Osteoblast (primary cell): ENCODE measurements around the gene B3GALT5. TPM values are rescaled to one million over a fixed set of nuclear protein-coding genes. Genes with fewer than 3 reads are reported as not detected.
A peak's percentile ranks its signal among the peaks of the same experiment; 100 is the strongest.

Experiments
- DNase-seq: peaks from one replicate; pipeline ENCODE4 v3.0.0; 2011; ENCODE audit warnings: low spot score, mixed read lengths; ENCODE audit not compliant: insufficient read length; ENCODE audit errors: missing footprints
- H2AFZ ChIP-seq: 2 replicates; pipeline ENCODE4 v1.6.0; 2011; ENCODE audit warnings: mild to moderate bottlenecking, low read length
- H3K27ac ChIP-seq: 2 replicates; pipeline ENCODE4 v1.5.1; 2011; ENCODE audit warnings: mild to moderate bottlenecking, low read depth, low read length, moderate library complexity
- H3K27me3 ChIP-seq: 2 replicates; pipeline ENCODE4 v1.6.0; 2012; ENCODE audit warnings: mild to moderate bottlenecking, control low read depth, inconsistent platforms, low read length, moderate library complexity; ENCODE audit not compliant: insufficient read depth
- H3K36me3 ChIP-seq: 2 replicates; pipeline ENCODE4 v1.5.1; 2011; ENCODE audit warnings: mild to moderate bottlenecking, low read length, control low read depth, moderate library complexity; ENCODE audit not compliant: insufficient read depth
- H3K4me1 ChIP-seq: 2 replicates; pipeline ENCODE4 v1.5.1; 2011; ENCODE audit warnings: mild to moderate bottlenecking, low read length, control low read depth, moderate library complexity; ENCODE audit not compliant: insufficient read depth
- H3K4me2 ChIP-seq: 2 replicates; pipeline ENCODE4 v1.6.0; 2011; ENCODE audit warnings: mild to moderate bottlenecking, low read length; ENCODE audit not compliant: insufficient read depth
- H3K4me3 ChIP-seq: fragments of 200-600 bp; sonication (generic); 3 replicates; pipeline ENCODE4 v1.5.1; 2012; ENCODE audit warnings: mild to moderate bottlenecking, low read length, inconsistent platforms; ENCODE audit not compliant: insufficient read depth
- H3K79me2 ChIP-seq: 2 replicates; pipeline ENCODE4 v1.6.0; 2012; ENCODE audit warnings: mild to moderate bottlenecking, low read length, control low read depth, inconsistent platforms; ENCODE audit not compliant: insufficient read depth
- H3K9me3 ChIP-seq: 2 replicates; pipeline ENCODE4 v1.5.1; 2011; ENCODE audit warnings: low read depth, low read length, control low read depth
- H4K20me1 ChIP-seq: 2 replicates; pipeline ENCODE4 v1.6.0; 2012; ENCODE audit warnings: mild to moderate bottlenecking, low read length, control low read depth; ENCODE audit not compliant: insufficient read depth
- CTCF ChIP-seq: IDR thresholded peaks from 2 replicates; pipeline ENCODE4 v1.5.1; 2011; ENCODE audit warnings: mild to moderate bottlenecking, low read depth, low read length, moderate library complexity; ENCODE audit errors: extremely low read depth
- total RNA-seq: library from RNA; depleted of rRNA; stranded (reverse); fragments of >200 nt; gene quantifications from 2 replicates; pipeline ENCODE4 v1.2.3, GENCODE V29; 2012

B3GALT5 gene
- total RNA-seq, 1 donor: under 0.01 TPM

GRCh38 chr21:39650306-39650705, 37.6 kb downstream of the B3GALT5 start:
- no peak for TF ChIP-seq CTCF
- H2AFZ ChIP-seq: no peak overlapping the region
- no peak overlapping the region for H3K4me3 ChIP-seq
- peaks cover 4% of the 10 kb centered on the region for H3K9me3 ChIP-seq
- H3K27ac ChIP-seq: no peak overlapping the region
- H3K4me2 ChIP-seq: no peak overlapping the region
- H3K4me1 ChIP-seq: peaks cover 6% of the 10 kb centered on the region
- peaks cover 4% of the 10 kb centered on the region for H3K27me3 ChIP-seq
- H3K36me3 ChIP-seq: no peaks in the 10 kb centered on the region
- H4K20me1 ChIP-seq: no peaks in the 10 kb centered on the region
- DNase-seq: no peak
- no peaks in the 10 kb centered on the region for H3K79me2 ChIP-seq

DNA sequence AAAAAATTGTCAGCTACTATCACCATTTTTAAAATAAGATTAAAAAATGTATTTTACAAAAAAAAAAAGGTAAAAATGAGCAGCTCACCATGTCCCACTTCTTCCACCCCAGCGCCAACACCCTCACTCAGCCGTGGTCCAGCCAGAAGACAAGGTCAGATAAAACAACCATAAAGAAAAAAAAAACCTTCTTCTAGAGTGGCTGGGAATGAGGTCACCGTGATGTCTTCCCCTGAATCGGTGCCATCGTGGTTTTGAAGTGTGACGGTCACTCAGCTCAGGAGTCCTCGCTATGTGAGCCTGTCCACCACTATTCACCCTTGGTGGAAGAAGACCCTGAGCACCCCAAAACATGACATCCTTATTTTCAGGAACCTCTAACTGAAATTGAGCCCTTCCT, 38.1 kb downstream of the B3GALT5 start:
- H2AFZ ChIP-seq: peak overlapping the region; percentile 56
- H3K27me3 ChIP-seq: no peaks in the 10 kb centered on the region
- no peak overlapping the region for H3K4me3 ChIP-seq
- TF ChIP-seq CTCF: no peak
- no peaks in the 10 kb centered on the region for H4K20me1 ChIP-seq
- no peak overlapping the region for H3K4me2 ChIP-seq
- peaks cover 4% of the 10 kb centered on the region for H3K9me3 ChIP-seq
- H3K4me1 ChIP-seq: peaks cover 6% of the 10 kb centered on the region
- H3K36me3 ChIP-seq: no peaks in the 10 kb centered on the region
- no peak for DNase-seq
- no peak overlapping the region for H3K27ac ChIP-seq
- no peaks in the 10 kb centered on the region for H3K79me2 ChIP-seq

GRCh38 chr21:39651206-39651605, 38.5 kb downstream of the B3GALT5 start:
- Histone ChIP-seq H3K27ac (no peak overlapping the region), H3K27me3 (no peaks in the 10 kb centered on the region), H3K79me2 (no peaks in the 10 kb centered on the region), H3K4me2 (no peak overlapping the region), H3K4me1 (peaks cover 6% of the 10 kb centered on the region), H3K4me3 (no peak overlapping the region), H4K20me1 (no peaks in the 10 kb centered on the region), H2AFZ (peak overlapping the region; percentile 56), H3K36me3 (no peaks in the 10 kb centered on the region), H3K9me3 (peaks cover 4% of the 10 kb centered on the region)
- TF ChIP-seq CTCF: no peak
- DNase-seq: no peak

GRCh38 chr21:39654951-39655350, 42.2 kb downstream of the B3GALT5 start:
- no peak overlapping the region for H3K4me2 ChIP-seq
- H3K27me3 ChIP-seq: no peaks in the 10 kb centered on the region
- no peaks in the 10 kb centered on the region for H3K36me3 ChIP-seq
- no peaks in the 10 kb centered on the region for H3K79me2 ChIP-seq
- DNase-seq: no peak
- no peaks in the 10 kb centered on the region for H4K20me1 ChIP-seq
- no peak overlapping the region for H2AFZ ChIP-seq
- peaks cover 4% of the 10 kb centered on the region for H3K9me3 ChIP-seq
- H3K4me3 ChIP-seq: no peak overlapping the region
- H3K4me1 ChIP-seq: peaks cover 3% of the 10 kb centered on the region
- H3K27ac ChIP-seq: no peak overlapping the region
- no peak for TF ChIP-seq CTCF
